Dermis blood vessel endothelial cell (primary cell): ENCODE results near the gene TCL1B. TPM values are rescaled to one million over a fixed set of nuclear protein-coding genes. Genes with fewer than 3 reads are reported as not detected.

Experiments
- DNase-seq: peaks from one replicate; pipeline ENCODE4 v3.0.0; 2010
- total RNA-seq: library from RNA; depleted of rRNA; stranded (reverse); fragments of >200 nt; gene quantifications from 2 replicates; pipeline ENCODE4 v1.2.3, GENCODE V29; 2014

TCL1B gene
- total RNA-seq, 1 donor from 2014 or later, result not detected

DNA sequence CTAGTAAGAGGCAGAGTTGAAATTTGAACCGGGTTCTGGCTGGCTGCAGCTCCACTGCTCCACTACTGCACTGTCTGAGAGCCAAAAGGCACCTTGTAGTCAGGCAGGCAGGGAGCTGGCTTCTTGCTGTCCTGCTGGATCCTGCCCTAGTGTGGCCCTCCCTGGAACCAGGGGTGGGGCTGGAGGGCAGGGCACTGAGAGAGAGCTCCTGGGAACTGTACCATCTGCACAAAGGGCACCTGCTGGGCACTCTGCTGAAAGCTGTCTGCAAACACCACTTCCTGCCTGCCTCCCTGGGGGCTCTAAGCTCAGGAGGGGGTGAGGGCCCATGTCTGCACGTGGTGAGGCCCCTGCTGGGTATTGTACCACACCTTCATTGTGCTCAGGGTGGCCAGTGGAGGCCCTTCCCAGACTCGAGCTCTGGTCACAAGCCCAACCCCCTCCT is 19.0 kb upstream of the TCL1B start:
- DNase-seq, result no peak

DNA sequence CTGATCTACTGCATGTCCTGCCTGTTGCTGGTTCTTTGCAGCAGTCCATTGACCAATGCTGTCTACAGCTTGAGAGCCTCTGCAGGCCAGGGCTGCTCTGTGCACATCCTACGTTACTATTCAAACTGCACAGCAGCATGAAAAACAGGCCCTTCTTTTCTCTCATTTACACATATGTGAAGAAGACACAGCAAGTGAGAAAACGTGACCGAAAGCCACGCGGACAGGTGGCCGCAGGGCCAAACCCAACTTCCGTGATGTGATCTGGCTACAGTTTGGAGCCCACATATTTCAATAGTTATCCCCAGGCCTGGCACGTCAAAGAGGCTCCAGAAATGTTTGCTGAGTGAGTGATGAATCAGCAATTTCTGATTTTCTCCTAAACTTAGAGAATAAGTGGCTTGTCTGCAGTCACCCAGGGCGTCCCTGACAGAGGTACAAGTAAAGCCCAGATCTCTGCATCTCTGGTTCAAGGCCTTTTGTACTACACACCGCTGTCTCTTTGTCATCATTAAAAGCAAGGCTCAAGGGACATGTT is 17.9 kb upstream of the TCL1B start:
- DNase-seq, result no peak

DNA sequence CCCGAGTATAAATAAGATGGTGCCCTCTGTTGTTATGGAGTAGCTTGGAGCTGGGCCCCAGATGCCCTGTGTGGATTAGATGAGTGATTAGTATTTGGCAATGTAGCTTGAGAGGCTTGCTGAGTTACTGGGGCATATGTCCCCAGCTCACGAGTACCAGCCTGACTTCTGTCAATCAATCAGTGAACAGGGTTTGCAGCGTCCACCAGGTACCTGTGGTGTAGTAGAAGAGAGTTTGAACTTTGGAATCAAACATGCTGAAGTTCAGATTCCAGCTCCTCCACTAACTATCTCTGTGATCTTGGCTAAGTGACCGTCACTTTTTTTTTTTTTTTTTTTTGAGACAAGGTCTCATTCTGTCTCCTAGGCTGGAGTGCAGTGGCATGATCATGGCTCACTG is 11.6 kb upstream of the TCL1B start:
- no peak for DNase-seq

DNA sequence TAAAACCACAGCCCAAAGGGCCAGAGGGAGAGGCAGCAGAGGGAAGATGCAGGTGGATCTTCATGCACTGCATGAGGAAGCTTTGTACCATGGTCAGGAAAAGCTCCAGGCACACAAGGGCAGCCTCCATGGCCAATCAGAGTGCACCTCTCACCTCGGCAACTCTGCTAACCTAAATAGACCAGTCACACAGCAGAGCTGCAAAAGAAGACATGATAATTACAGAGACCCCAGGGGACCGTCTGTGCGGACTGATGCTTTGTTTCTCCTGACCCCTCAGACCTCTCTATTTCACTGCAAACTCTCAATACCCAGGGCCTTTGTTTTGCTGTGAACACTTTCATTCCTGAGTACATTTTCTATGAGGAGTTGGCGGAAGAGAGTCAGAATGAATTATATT is 10.7 kb upstream of the TCL1B start:
- no peak for DNase-seq

- no peak for DNase-seq
These were observed 8.9 kb upstream of the TCL1B start for GRCh38 chr14:95677179-95677835.

DNA sequence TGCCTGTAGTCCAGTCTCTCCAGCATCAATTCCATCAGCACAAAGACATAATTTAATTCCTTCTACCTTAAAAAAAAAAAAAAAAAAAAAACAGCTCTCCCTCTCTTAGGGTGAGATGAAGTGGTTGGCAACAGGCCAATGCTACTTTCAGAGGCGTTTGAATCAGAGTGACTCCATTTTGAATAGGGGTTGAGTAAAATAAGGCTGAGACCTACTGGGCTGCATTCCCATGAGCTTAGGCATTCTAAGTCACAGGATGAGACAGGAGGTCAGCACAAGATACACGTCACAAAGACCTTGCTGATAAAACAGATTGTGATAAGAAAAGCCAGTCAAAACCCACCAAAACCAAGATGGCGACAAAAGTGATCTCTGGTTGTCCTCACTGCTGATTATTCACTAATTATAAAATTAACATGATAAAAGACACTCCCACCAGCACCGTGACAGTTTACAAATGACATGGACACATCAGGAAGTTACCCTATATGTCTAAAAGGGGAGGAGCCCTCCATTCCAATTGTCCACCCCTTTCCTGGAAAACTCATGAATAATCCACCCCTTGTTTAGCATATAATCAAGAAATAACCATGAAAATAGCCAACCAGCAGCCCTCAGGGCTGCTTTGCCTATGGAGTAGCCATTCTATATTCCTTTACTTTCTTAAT is 6.9 kb upstream of the TCL1B start:
- DNase-seq, result no peak

- DNase-seq, result no peak
These were observed 6.1 kb upstream of the TCL1B start for GRCh38 chr14:95679998-95680735.

GRCh38 chr14:95681153-95681552 is 5.1 kb upstream of the TCL1B start:
- DNase-seq, result no peak

GRCh38 chr14:95683793-95684192 is 2.4 kb upstream of the TCL1B start:
- DNase-seq, result peak; percentile 40

DNA sequence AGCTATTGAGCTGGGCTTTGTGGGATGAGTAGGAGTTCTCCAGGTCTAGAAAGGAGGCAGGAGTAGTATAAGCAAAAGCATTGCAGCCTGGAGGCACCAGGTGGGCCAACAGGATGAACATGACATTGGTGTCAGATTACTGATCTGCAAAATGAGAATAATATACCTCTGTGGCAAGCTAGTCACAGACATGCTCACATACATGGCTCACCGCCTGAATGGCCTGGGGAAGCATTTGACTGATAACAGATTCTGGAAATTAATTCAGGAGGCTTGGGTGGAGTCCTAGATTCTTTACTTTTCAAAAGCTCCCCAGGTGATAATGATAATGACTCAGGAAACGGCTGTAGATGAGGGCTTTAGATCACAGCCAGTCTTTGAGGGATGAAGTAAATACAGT is 709 bp downstream of the TCL1B start:
- no peak for DNase-seq

- DNase-seq, result no peak
These were observed 3.2 kb downstream of the TCL1B start for GRCh38 chr14:95689441-95689840.

- no peak for DNase-seq
These were observed 4.6 kb downstream of the TCL1B start for GRCh38 chr14:95690815-95691214.

- no peak for DNase-seq
These were observed 5.4 kb downstream of the TCL1B start for GRCh38 chr14:95691591-95691990.

DNA sequence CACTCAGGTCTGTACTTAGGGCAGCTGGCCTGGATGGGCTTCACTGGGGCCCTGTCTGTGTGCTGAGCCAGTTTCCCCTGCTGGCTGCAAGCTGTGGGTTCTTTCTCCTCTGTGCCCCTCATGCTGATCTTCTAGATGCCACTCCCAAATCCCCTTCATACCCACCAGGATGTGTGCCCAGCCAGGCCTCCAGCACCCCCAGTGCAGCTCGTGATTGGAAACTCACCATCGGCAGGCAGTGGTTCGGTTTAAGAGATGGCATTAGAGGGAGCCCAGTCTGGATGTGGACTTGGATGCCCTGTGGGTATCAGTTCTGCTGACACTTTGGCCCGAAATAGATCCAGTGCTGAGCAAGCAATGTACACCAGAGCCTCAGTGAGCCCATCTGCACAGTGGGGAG is 5.9 kb downstream of the TCL1B start:
- no peak for DNase-seq

GRCh38 chr14:95695051-95695450 is 8.8 kb downstream of the TCL1B start:
- DNase-seq, result no peak

DNA sequence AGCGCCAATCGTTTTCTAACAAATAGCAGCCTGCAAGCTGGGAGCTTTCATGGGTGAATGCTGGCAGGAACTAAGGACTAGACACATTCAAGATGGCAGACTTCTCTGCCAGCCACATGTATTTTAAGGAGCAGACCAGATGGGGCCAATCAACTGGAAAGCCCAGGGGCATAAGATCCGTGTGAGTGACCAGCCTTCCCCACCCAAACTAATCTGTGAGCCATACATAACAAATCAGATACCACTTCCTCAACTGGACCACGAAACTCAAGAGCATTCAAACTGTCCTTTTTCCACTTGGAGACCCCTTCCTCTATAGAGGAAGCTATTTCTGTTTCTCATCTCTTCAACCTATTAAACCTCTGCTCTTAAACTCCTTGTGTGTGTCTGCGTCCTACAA is 9.7 kb downstream of the TCL1B start:
- DNase-seq, result no peak

DNA sequence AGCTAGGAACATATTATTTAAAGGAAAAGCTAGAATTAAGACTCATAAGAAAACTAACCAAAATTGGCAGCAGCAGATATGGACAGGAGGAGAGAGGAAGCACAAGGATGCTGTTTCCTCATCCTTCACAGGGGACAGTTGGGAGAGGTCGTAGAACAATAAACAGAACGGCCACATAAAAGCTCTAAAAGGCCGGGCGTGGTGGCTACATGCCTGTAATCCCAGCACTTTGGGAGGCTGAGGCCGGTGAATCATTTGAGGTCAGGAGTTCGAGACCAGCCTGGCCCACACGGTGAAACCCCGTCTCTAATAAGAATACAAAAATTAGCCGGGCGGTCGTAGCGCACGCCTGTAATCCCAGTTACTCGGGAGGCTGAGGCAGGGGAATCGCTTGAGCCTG is 10.5 kb downstream of the TCL1B start:
- DNase-seq, result no peak

DNA sequence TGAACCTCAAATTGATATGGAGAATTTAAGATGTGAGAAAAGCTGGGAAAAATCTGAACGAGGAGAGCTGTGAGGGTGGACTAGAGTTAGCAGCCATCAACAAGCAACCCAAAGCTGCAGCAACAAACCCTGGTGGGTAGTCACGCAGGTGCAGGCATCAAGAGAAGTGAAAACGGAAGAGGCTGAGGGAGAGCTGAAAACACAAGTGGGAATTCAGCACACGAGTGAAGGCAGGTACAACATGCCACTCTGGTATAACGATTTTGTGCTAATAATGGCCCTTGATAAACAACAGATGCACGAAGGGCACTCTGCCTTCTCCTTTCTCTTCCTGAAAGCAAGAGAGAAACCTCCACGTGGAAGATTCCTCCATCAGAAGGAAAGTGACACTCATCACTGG is 11.5 kb downstream of the TCL1B start:
- DNase-seq, result no peak

- DNase-seq, result no peak
These were observed 12.1 kb downstream of the TCL1B start for GRCh38 chr14:95698287-95698686.

DNA sequence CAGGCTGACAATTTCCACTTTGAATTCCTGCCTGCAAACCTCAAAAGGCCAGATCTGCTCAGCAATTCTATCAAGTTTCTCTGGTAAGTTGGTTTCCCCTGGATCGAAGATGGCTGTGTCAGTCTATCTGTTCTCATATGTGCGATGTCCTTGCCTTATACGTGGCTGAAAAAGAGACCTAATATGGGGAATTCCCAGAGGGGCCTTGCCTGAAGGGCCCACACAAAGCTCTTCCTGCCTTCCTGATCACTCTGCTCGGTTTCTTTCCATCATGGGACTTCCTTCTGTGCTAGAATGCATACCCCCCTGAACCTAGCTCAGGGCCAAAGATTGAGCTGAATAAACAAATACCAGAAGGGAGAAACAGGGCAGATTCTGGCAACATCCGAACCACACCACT is 13.2 kb downstream of the TCL1B start:
- DNase-seq, result no peak

DNA sequence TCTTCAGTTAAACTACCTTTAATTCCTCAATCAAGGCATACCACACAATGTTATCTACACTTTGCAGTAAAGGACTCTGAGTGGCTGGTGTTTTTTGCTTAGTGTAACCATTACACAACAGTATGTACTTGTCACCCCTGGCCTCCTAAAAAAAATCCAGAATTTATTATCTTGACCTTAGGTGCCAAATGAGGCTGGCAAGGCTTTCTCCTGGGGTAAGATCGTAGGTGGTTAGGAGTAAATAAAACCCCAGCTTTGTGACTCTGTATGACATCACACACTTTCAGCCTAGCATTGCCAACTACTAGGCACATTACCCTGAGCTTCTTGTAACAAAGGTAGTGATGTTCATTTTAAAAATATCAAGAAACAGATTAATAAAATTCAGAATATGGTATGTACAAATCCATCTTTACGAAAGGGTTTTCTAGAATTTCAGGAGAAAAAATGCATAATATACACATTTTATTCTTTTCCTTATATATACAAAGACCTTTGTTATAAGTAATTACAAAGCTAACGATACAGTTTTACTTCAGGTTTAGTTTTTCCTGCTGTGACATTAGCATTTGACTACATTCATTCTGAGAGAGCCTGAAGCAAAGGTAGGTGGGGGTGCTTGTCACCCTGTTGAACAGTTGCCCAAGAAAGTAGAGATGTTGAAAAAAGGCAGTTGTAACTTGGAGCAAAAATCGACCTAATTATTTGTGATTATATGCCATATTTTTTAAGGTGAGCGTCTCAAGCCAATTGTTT is 14.2 kb downstream of the TCL1B start:
- no peak for DNase-seq

DNA sequence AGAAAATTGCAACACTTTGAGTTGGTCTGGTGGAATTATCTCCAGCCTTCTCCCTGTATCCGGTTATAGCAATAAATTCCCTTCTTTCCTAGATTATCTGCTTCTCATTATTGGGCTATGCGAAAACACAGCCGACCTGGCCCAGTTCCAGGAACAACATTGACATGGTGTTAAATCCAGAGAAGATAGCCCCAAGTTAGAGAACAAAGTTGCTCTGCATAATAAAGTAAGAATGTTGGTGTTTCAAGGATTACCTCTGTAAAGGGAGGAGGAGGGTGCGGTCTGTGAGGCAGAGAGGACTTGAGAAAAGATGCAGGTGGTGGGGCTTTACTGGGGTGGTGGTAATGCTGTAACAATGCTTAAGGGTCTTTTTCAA is 15.6 kb downstream of the TCL1B start:
- peak; percentile 8 for DNase-seq

- no peak for DNase-seq
These were observed 17.1 kb downstream of the TCL1B start for GRCh38 chr14:95703341-95703740.
